Calu3 (cell line): ENCODE results near the gene MLLT1. TPM values are rescaled to one million over a fixed set of nuclear protein-coding genes. Genes with fewer than 3 reads are reported as not detected.

Experiments used
- BruUV-seq: library from RNA; stranded (reverse); fragments of 400-500 nt; replicated peaks from 2 replicates; lab custom pipeline; 2021; lab: Mats Ljungman, UMichigan
- CTCF ChIA-PET: fragments of 300-600 bp; sonication (Branson Sonifier 250); formaldehyde crosslinking; loops from one replicate; lab custom pipeline; 2022; ENCODE audit warnings: antibody characterized with exemption; lab: Charles Lee
- DNase-seq: peaks from one replicate; pipeline ENCODE4 v3.0.0; 2022
- H3K27ac Mint-ChIP-seq: one replicate; pipeline ENCODE4 v1.8.0; 2022; ENCODE audit warnings: mixed read lengths; ENCODE audit not compliant: unreplicated experiment
- H3K27me3 Mint-ChIP-seq: one replicate; pipeline ENCODE4 v1.8.0; 2022; ENCODE audit warnings: mixed read lengths; ENCODE audit not compliant: unreplicated experiment
- H3K36me3 Mint-ChIP-seq: one replicate; pipeline ENCODE4 v1.8.0; 2022; ENCODE audit warnings: mild to moderate bottlenecking, moderate library complexity, mixed read lengths; ENCODE audit not compliant: insufficient read depth, unreplicated experiment
- H3K4me1 Mint-ChIP-seq: one replicate; pipeline ENCODE4 v1.8.0; 2022; ENCODE audit warnings: mild to moderate bottlenecking, low read depth, mixed read lengths; ENCODE audit not compliant: unreplicated experiment
- H3K4me3 Mint-ChIP-seq: one replicate; pipeline ENCODE4 v1.8.0; 2022; ENCODE audit warnings: mild to moderate bottlenecking, low read depth, moderate library complexity, mixed read lengths; ENCODE audit not compliant: unreplicated experiment
- H3K9me3 Mint-ChIP-seq: one replicate; pipeline ENCODE4 v1.8.0; 2022; ENCODE audit warnings: low read depth, mixed read lengths; ENCODE audit not compliant: unreplicated experiment
- intact Hi-C: fragments of 100-400 bp; cut with micrococcal nuclease; formaldehyde crosslinking; loops from one replicate; pipeline ENCODE4 v1.10.0; 2022; ENCODE audit not compliant: unreplicated experiment
- total RNA-seq: library from RNA; stranded (reverse); gene quantifications from 2 replicates; pipeline ENCODE4 v1.2.3, GENCODE V29; 2022
- TF ChIP-seq, protein P1 (sequence below): fragments of 200-600 bp; IDR thresholded peaks from one replicate; pipeline ENCODE4 v1.8.0; 2022; ENCODE audit warnings: antibody characterized with exemption; ENCODE audit not compliant: unreplicated experiment

MLLT1 gene
- total RNA-seq, 1 experiment from 2014 or later, result 49.8 TPM

DNA sequence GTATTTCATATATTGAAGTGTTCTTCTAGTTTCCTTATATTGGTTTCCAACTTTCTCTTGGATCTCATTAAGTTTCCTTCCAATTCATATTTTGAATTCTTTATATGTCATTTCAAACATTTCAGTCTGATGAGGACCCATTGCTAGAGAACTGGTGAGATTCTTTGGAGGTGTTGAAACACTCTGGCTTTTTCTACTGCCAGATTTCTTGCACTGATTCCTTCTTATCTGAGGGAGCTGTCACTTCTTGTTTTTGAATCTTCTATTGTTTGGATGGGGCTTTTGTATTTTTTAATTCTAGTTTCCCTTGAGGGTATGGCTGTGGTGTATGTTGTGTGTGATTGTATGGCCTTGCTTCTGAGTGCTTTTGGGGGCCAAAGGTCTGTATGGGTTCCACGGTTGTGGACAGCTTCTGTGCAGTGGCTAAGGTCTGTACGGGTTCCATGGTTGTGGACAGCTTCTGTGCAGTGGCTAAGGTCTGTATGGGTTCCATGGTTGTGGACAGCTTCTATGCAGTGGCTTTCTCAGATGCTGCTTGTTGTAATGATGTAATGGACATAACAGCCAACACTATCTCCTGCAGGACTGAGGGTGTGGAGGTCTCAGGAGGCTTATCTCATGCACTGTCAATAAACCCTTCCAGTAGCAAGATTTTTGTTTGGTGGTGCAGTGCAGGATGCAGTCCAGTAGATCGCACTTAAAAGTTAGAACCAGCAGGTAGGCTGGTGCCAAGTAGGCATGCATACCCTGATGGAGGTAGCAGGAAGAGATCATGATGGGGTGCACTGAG lies 107.5 kb downstream of the MLLT1 start:
- CTCF ChIA-PET, result no interaction called here
- Mint-ChIP-seq H3K4me3 (no peak overlapping the region), H3K27ac (no peak overlapping the region), H3K4me1 (no peaks in the 10 kb centered on the region), H3K27me3 (peaks cover 62% of the 10 kb centered on the region), H3K9me3 (no peaks in the 10 kb centered on the region), H3K36me3 (no peaks in the 10 kb centered on the region)
- TF ChIP-seq, protein P1, sequence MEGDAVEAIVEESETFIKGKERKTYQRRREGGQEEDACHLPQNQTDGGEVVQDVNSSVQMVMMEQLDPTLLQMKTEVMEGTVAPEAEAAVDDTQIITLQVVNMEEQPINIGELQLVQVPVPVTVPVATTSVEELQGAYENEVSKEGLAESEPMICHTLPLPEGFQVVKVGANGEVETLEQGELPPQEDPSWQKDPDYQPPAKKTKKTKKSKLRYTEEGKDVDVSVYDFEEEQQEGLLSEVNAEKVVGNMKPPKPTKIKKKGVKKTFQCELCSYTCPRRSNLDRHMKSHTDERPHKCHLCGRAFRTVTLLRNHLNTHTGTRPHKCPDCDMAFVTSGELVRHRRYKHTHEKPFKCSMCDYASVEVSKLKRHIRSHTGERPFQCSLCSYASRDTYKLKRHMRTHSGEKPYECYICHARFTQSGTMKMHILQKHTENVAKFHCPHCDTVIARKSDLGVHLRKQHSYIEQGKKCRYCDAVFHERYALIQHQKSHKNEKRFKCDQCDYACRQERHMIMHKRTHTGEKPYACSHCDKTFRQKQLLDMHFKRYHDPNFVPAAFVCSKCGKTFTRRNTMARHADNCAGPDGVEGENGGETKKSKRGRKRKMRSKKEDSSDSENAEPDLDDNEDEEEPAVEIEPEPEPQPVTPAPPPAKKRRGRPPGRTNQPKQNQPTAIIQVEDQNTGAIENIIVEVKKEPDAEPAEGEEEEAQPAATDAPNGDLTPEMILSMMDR, result no peak
- intact Hi-C loops, result no loop called here
- no TSS peak for BruUV-seq
- no peak for DNase-seq

DNA sequence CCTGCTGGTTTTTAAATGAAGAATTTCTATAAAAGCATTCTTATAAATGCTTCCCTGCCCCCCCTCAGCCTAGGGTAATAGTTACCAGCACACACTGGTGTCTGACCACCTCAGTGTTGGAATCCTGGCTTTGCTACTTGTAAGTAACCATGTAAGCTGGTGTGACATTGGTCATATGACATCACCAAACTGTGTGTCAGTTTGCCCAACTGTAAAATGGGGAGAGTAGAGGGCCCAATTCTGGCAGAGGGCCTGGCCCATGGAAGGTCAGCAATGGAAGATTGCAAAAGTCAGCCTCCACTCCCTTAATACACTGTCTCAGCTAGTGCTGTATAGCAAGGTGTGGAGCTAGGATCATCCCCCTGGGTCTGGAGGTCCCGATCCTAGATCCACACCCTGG lies 112.7 kb downstream of the MLLT1 start:
- no peaks in the 10 kb centered on the region for H3K36me3 Mint-ChIP-seq
- no peaks in the 10 kb centered on the region for H3K4me1 Mint-ChIP-seq
- no peaks in the 10 kb centered on the region for H3K9me3 Mint-ChIP-seq
- no peak for DNase-seq
- peaks cover 13% of the 10 kb centered on the region for H3K27me3 Mint-ChIP-seq
- CTCF ChIA-PET, result interaction anchor here (0.5 to 0.6 kb wide), 2 partner anchors 12 to 132 kb away, joined by 4 read pairs; no protein-coding TSS in a partner anchor
- no peak overlapping the region for H3K4me3 Mint-ChIP-seq
- no TSS peak for BruUV-seq
- intact Hi-C loops, result loop anchor here (2.0 to 10.0 kb wide), 2 partner anchors 132 to 188 kb away; no protein-coding TSS in a partner anchor
- no peak overlapping the region for H3K27ac Mint-ChIP-seq
- TF ChIP-seq, protein P1, result no peak

DNA sequence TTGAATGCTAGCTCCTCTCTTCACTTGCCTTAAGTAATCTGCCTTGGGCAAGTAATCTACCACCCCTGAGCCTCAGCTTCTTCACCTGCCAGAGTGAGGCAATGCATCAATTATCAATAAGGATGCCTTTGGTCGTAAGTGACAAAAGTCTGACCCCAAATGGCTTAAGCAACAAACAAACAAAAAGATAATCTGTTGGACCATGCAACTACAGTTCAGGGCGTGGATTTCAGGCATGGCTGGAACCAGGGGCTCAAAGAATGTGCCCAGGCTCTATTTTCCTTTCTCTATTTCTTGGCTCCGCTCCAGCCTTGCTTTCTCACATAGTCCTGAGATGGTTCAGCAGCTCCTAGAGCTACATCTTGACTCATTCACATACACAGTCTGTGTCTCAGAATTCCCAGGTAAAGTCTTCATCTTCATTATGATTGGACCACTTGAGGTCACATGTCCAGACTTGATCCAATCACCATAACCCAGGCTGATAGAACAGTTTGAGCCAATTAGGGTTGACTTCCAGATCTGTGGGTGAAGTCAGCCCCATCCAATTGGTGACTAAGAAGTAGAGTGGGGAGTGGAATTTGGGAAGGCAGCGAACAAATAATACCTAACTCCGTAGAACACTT lies 114.8 kb downstream of the MLLT1 start:
- BruUV-seq, result no TSS peak

DNA sequence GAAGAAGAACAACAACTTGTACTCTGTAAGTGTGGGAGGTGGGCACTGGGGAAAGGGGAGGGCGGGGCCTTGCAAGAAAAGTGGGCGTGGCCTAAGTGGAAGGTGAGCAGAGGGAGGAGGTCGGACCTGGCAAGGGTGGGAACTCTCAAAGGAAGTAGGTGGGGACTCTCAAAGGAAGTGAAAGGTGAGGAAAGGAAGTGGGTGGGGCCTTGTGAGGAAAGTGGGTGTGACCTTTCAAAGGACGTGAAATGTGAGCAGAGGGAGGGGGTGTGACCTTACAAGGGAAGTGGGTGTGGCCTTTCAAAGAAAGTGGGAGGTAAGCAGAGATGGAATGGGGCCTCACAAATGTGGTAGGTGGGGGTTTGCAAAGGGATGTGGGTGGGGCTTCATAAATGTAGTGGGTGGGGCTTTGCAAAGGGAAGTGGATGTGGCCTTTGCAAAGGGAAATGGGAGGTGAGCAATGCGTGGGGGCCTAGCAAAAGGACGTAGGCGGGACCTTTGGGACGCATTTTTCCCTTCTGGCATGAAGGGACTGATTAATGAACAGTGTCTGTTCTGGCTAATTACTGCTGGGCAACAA lies 118.4 kb downstream of the MLLT1 start:
- Mint-ChIP-seq H3K4me1 (no peaks in the 10 kb centered on the region), H3K27ac (no peak overlapping the region), H3K4me3 (no peak overlapping the region), H3K36me3 (peaks cover 5% of the 10 kb centered on the region), H3K9me3 (peaks cover 3% of the 10 kb centered on the region), H3K27me3 (peaks cover 12% of the 10 kb centered on the region)
- peak; percentile 1 for DNase-seq
- TF ChIP-seq, protein P1, result no peak
- BruUV-seq, result no TSS peak
- intact Hi-C loops, result loop anchor here (10.0 kb wide), 1 partner anchor 193 kb away; no protein-coding TSS in a partner anchor
- CTCF ChIA-PET, result no interaction called here

More for the DNA sequence above, 114.8 kb downstream of the MLLT1 start:
- Mint-ChIP-seq H3K4me1 (no peaks in the 10 kb centered on the region), H3K9me3 (no peaks in the 10 kb centered on the region), H3K36me3 (no peaks in the 10 kb centered on the region), H3K27me3 (no peaks in the 10 kb centered on the region), H3K27ac (no peak overlapping the region), H3K4me3 (no peak overlapping the region)
- intact Hi-C loops, result loop anchor here (10.0 kb wide), 1 partner anchor 190 kb away; no protein-coding TSS in a partner anchor
- DNase-seq, result no peak
- CTCF ChIA-PET, result interaction anchor here (0.5 to 0.6 kb wide), 2 partner anchors 130 to 208 kb away, joined by 3 read pairs; no protein-coding TSS in a partner anchor
- TF ChIP-seq, protein P1, result no peak
